Parathyroid adenoma (tissue), 2 donors: Measurements from ENCODE around the gene NDUFS6.

ENCODE experiments used
- H2AFZ ChIP-seq: fragments of 300-600 bp; sonication (generic); one replicate; pipeline ENCODE4 v1.7.0; 2017; ENCODE audit warnings: antibody characterized with exemption, mild to moderate bottlenecking
- H3K27ac ChIP-seq: fragments of 300-600 bp; sonication (generic); one replicate; pipeline ENCODE4 v1.7.0; 2017
- H3K27me3 ChIP-seq: fragments of 300-600 bp; sonication (generic); one replicate; pipeline ENCODE4 v1.7.0; 2017; ENCODE audit warnings: low read length; ENCODE audit not compliant: control insufficient read depth, insufficient read depth
- H3K36me3 ChIP-seq: fragments of 300-600 bp; sonication (generic); one replicate; pipeline ENCODE4 v1.7.0; 2017; ENCODE audit warnings: low read length; ENCODE audit not compliant: control insufficient read depth, insufficient read depth
- H3K4me1 ChIP-seq: fragments of 300-600 bp; sonication (generic); one replicate; pipeline ENCODE4 v1.7.0; 2017; ENCODE audit warnings: control low read depth
- H3K4me2 ChIP-seq: fragments of 300-600 bp; sonication (generic); one replicate; pipeline ENCODE4 v1.7.0; 2017; ENCODE audit warnings: low read length
- H3K4me3 ChIP-seq: fragments of 300-600 bp; sonication (generic); one replicate; pipeline ENCODE4 v1.7.0; 2017; ENCODE audit warnings: low read depth, low read length
- H3K79me2 ChIP-seq: fragments of 300-600 bp; sonication (generic); one replicate; pipeline ENCODE4 v1.7.0; 2017; ENCODE audit warnings: control low read depth
- H3K9ac ChIP-seq: fragments of 300-600 bp; sonication (generic); one replicate; pipeline ENCODE4 v1.7.0; 2017; ENCODE audit warnings: mild to moderate bottlenecking
- H3K9me3 ChIP-seq: fragments of 300-600 bp; sonication (generic); one replicate; pipeline ENCODE4 v1.7.0; 2017; ENCODE audit warnings: low read length; ENCODE audit not compliant: control insufficient read depth
- CTCF ChIP-seq: fragments of 300-600 bp; sonication (generic); IDR thresholded peaks from one replicate; pipeline ENCODE4 v1.7.0; 2017; ENCODE audit warnings: antibody characterized with exemption, mild to moderate bottlenecking
- donor health status: primary hyperparathyroidism.

Gene NDUFS6

GRCh38 chr5:1801222-1801966 lies at the start of gene NDUFS6:
TSS of gene NDUFS6 (plus strand) at chr5:1801407. CDS start at chr5:1801418, 11 bp downstream.
- peak within 1 kb of the TSS; percentile 91 for H3K4me3 ChIP-seq
- no peak for TF ChIP-seq CTCF
- peaks cover 20% of the 10 kb centered on the region for H3K79me2 ChIP-seq
- no peaks in the 10 kb centered on the region for H3K36me3 ChIP-seq
- H3K9ac ChIP-seq = peak within 1 kb of the TSS; percentile 40
- H3K4me1 ChIP-seq = no peaks in the 10 kb centered on the region
- H3K27ac ChIP-seq = peak within 1 kb of the TSS; percentile 74
- H3K27me3 ChIP-seq = no peaks in the 10 kb centered on the region
- peak within 1 kb of the TSS; percentile 85 for H3K4me2 ChIP-seq
- peak within 1 kb of the TSS; percentile 89 for H2AFZ ChIP-seq
- no peaks in the 10 kb centered on the region for H3K9me3 ChIP-seq

GRCh38 chr5:1751864-1752822 lies 49.1 kb upstream of the NDUFS6 start:
- no peak for TF ChIP-seq CTCF
- Histone ChIP-seq H3K27me3 (no peaks in the 10 kb centered on the region), H3K27ac (no peak overlapping the region), H3K9me3 (no peaks in the 10 kb centered on the region), H3K4me2 (no peak overlapping the region), H3K9ac (no peak overlapping the region), H3K36me3 (no peaks in the 10 kb centered on the region), H2AFZ (no peak overlapping the region), H3K4me1 (no peaks in the 10 kb centered on the region), H3K4me3 (no peak overlapping the region), H3K79me2 (no peaks in the 10 kb centered on the region)

- H3K9me3 ChIP-seq = no peaks in the 10 kb centered on the region
- H3K9ac ChIP-seq = no peak overlapping the region
- no peaks in the 10 kb centered on the region for H3K79me2 ChIP-seq
- H3K36me3 ChIP-seq = no peaks in the 10 kb centered on the region
- no peak overlapping the region for H2AFZ ChIP-seq
- H3K27ac ChIP-seq = no peak overlapping the region
- H3K27me3 ChIP-seq = no peaks in the 10 kb centered on the region
- no peak for TF ChIP-seq CTCF
- no peak overlapping the region for H3K4me3 ChIP-seq
- H3K4me2 ChIP-seq = no peak overlapping the region
- H3K4me1 ChIP-seq = no peaks in the 10 kb centered on the region
These were observed 48.3 kb upstream of the NDUFS6 start for GRCh38 chr5:1752881-1753280.

- no peaks in the 10 kb centered on the region for H3K79me2 ChIP-seq
- H3K4me3 ChIP-seq = no peak overlapping the region
- no peaks in the 10 kb centered on the region for H3K36me3 ChIP-seq
- H3K9ac ChIP-seq = no peak overlapping the region
- H3K27me3 ChIP-seq = no peaks in the 10 kb centered on the region
- no peak overlapping the region for H2AFZ ChIP-seq
- no peaks in the 10 kb centered on the region for H3K9me3 ChIP-seq
- H3K4me2 ChIP-seq = no peak overlapping the region
- TF ChIP-seq CTCF = no peak
- H3K27ac ChIP-seq = no peak overlapping the region
- H3K4me1 ChIP-seq = no peaks in the 10 kb centered on the region
These were observed 47.7 kb upstream of the NDUFS6 start for GRCh38 chr5:1753490-1753889.
